Muscle of leg (tissue), 16 donors: ENCODE measurements around the gene IL32. TPM values are rescaled to one million over a fixed set of nuclear protein-coding genes. Genes with fewer than 3 reads are reported as not detected.
A peak's percentile ranks its signal among the peaks of the same experiment; 100 is the strongest.

Experiments
- DNase-seq: peaks from one replicate; pipeline ENCODE4 v3.0.0; 2013
- H3K27ac ChIP-seq: one replicate; pipeline ENCODE4 v1.5.1; 2013; ENCODE audit warnings: mild to moderate bottlenecking, low read length, control low read depth
- H3K27me3 ChIP-seq: one replicate; pipeline ENCODE4 v1.6.1; 2013; ENCODE audit warnings: low read length; ENCODE audit not compliant: control insufficient read depth, insufficient read depth
- H3K36me3 ChIP-seq: one replicate; pipeline ENCODE4 v1.6.1; 2013; ENCODE audit warnings: low read length; ENCODE audit not compliant: control insufficient read depth, insufficient read depth
- H3K4me1 ChIP-seq: one replicate; pipeline ENCODE4 v1.6.1; 2013; ENCODE audit warnings: low read length; ENCODE audit not compliant: control insufficient read depth, insufficient read depth
- H3K4me3 ChIP-seq: one replicate; pipeline ENCODE4 v1.5.1; 2013; ENCODE audit warnings: low read length, control low read depth
- H3K9me3 ChIP-seq: replicated peaks from 2 replicates; pipeline ENCODE4 v1.6.1; 2013; ENCODE audit warnings: low read depth, low read length; ENCODE audit not compliant: control insufficient read depth
- WGBS: methylation state at CpG from one replicate; pipeline ENCODE4 v1.1.5; 2013; ENCODE audit warnings: missing lambda C conversion rate; ENCODE audit not compliant: insufficient coverage; 5-methylcytosine and 5-hydroxymethylcytosine counted together
- long read RNA-seq, 11 donors: transcript quantifications; one replicate each; lab custom pipeline, GENCODE V29; 2026
- polyA plus RNA-seq, 8 donors: library from polyadenylated mRNA; unstranded; fragments of 120-200 nt; gene quantifications; one replicate each; pipeline versions ENCODE4 v1.2.1 to v1.2.3, GENCODE V29; 2013; ENCODE audit warnings: inconsistent platforms in 1 of 8, low replicate concordance in 1 of 8; ENCODE audit not compliant: insufficient read length in 8 of 8, insufficient read depth in 1 of 8
- total RNA-seq: library from RNA; stranded (reverse); fragments of 120-200 nt; gene quantifications from one replicate; pipeline ENCODE4 v1.2.4, GENCODE V29; 2013

Gene IL32
- total RNA-seq: 50.2 TPM
- polyA plus RNA-seq: 100 to 1,000 TPM in 6 of 8 donors, 10 to 100 TPM in 2; 28.9 to 166 (median 119) TPM
- long read RNA-seq, donor 1, transcript IL32-206 (7 exons, 920 nt): minor isoform, 5 of 20 reads
- long read RNA-seq, donor 1, transcript IL32-202 (7 exons, 1,105 nt): major isoform, 8 of 20 reads
- long read RNA-seq, donor 1, partial matches to known transcripts: 0 of 20 reads
- long read RNA-seq, donor 1, other reads (novel, unspliced or antisense): 0 of 20 reads
- long read RNA-seq, donor 2, partial matches to known transcripts: 0 of 1 reads
- long read RNA-seq, donor 2, other reads (novel, unspliced or antisense): 0 of 1 reads
- long read RNA-seq, donor 3, transcript IL32-206 (7 exons, 920 nt): minor isoform, 11 of 71 reads
- long read RNA-seq, donor 3, transcript IL32-202 (7 exons, 1,105 nt): major isoform, 37 of 71 reads
- long read RNA-seq, donor 3, partial matches to known transcripts: 0 of 71 reads
- long read RNA-seq, donor 3, other reads (novel, unspliced or antisense): 5 of 71 reads
- long read RNA-seq, donor 4, transcript IL32-202 (7 exons, 1,105 nt): major isoform, 22 of 37 reads
- long read RNA-seq, donor 4, transcript IL32-206 (7 exons, 920 nt): minor isoform, 6 of 37 reads
- long read RNA-seq, donor 4, partial matches to known transcripts: 0 of 37 reads
- long read RNA-seq, donor 4, other reads (novel, unspliced or antisense): 0 of 37 reads
- long read RNA-seq, donor 5, transcript IL32-211 (7 exons, 1,272 nt): minor isoform, 13 of 98 reads
- long read RNA-seq, donor 5, transcript IL32-206 (7 exons, 920 nt): minor isoform, 20 of 98 reads
- long read RNA-seq, donor 5, transcript IL32-212 (6 exons, 1,198 nt): minor isoform, 7 of 98 reads
- long read RNA-seq, donor 5, transcript IL32-202 (7 exons, 1,105 nt): major isoform, 33 of 98 reads
- long read RNA-seq, donor 5, partial matches to known transcripts: 0 of 98 reads
- long read RNA-seq, donor 5, other reads (novel, unspliced or antisense): 11 of 98 reads
- long read RNA-seq, donor 6, transcript IL32-202 (7 exons, 1,105 nt): major isoform, 32 of 82 reads
- long read RNA-seq, donor 6, transcript IL32-211 (7 exons, 1,272 nt): minor isoform, 6 of 82 reads
- long read RNA-seq, donor 6, transcript IL32-206 (7 exons, 920 nt): minor isoform, 23 of 82 reads
- long read RNA-seq, donor 6, partial matches to known transcripts: 0 of 82 reads
- long read RNA-seq, donor 6, other reads (novel, unspliced or antisense): 6 of 82 reads
- long read RNA-seq, donor 7, transcript IL32-202 (7 exons, 1,105 nt): major isoform, 15 of 25 reads
- long read RNA-seq, donor 7, partial matches to known transcripts: 0 of 25 reads
- long read RNA-seq, donor 7, other reads (novel, unspliced or antisense): 0 of 25 reads
- long read RNA-seq, donor 8, transcript IL32-206 (7 exons, 920 nt): minor isoform, 7 of 34 reads
- long read RNA-seq, donor 8, transcript IL32-202 (7 exons, 1,105 nt): major isoform, 13 of 34 reads
- long read RNA-seq, donor 8, partial matches to known transcripts: 0 of 34 reads
- long read RNA-seq, donor 8, other reads (novel, unspliced or antisense): 0 of 34 reads
- long read RNA-seq, donor 9, transcript IL32-212 (6 exons, 1,198 nt): minor isoform, 5 of 31 reads
- long read RNA-seq, donor 9, transcript IL32-202 (7 exons, 1,105 nt): major isoform, 14 of 31 reads
- long read RNA-seq, donor 9, transcript IL32-206 (7 exons, 920 nt): minor isoform, 6 of 31 reads
- long read RNA-seq, donor 9, partial matches to known transcripts: 0 of 31 reads
- long read RNA-seq, donor 9, other reads (novel, unspliced or antisense): 0 of 31 reads
- long read RNA-seq, donor 10, transcript IL32-202 (7 exons, 1,105 nt): major isoform, 17 of 45 reads
- long read RNA-seq, donor 10, transcript IL32-206 (7 exons, 920 nt): minor isoform, 13 of 45 reads
- long read RNA-seq, donor 10, transcript IL32-212 (6 exons, 1,198 nt): minor isoform, 6 of 45 reads
- long read RNA-seq, donor 10, partial matches to known transcripts: 0 of 45 reads
- long read RNA-seq, donor 10, other reads (novel, unspliced or antisense): 0 of 45 reads
- long read RNA-seq, donor 11, transcript IL32-202 (7 exons, 1,105 nt): major isoform, 11 of 37 reads
- long read RNA-seq, donor 11, transcript IL32-206 (7 exons, 920 nt): minor isoform, 9 of 37 reads
- long read RNA-seq, donor 11, partial matches to known transcripts: 0 of 37 reads
- long read RNA-seq, donor 11, other reads (novel, unspliced or antisense): 6 of 37 reads

GRCh38 chr16:3065069-3065741, at the start of gene IL32:
Gene IL32 (plus strand): TSS chr16:3065640. CDS start chr16:3065812, 172 bp downstream.
- DNase-seq: peak; percentile 96

GRCh38 chr16:3015865-3016521, 49.4 kb upstream of the IL32 start:
- no peak overlapping the region for H3K4me3 ChIP-seq
- no peaks in the 10 kb centered on the region for H3K9me3 ChIP-seq
- no peak overlapping the region for H3K27ac ChIP-seq
- no peak for DNase-seq
- whole genome bisulfite sequencing: 83% methylated on average over 9 of the region's 13 CpGs
- H3K27me3 ChIP-seq: peaks cover 84% of the 10 kb centered on the region
- H3K36me3 ChIP-seq: no peaks in the 10 kb centered on the region
- H3K4me1 ChIP-seq: peaks cover 32% of the 10 kb centered on the region

More at GRCh38 chr16:3065069-3065741, at the start of gene IL32:
- H3K4me1 ChIP-seq: peaks cover 35% of the 10 kb centered on the region
- H3K36me3 ChIP-seq: no peaks in the 10 kb centered on the region
- WGBS: 28% methylated on average over 7 of the region's 13 CpGs
- H3K27me3 ChIP-seq: no peaks in the 10 kb centered on the region
- H3K27ac ChIP-seq: peak within 1 kb of the TSS; percentile 79
- peak within 1 kb of the TSS; percentile 28 for H3K4me3 ChIP-seq
- no peaks in the 10 kb centered on the region for H3K9me3 ChIP-seq

GRCh38 chr16:3017344-3017743, 48.1 kb upstream of the IL32 start:
- H3K4me1 ChIP-seq: peaks cover 37% of the 10 kb centered on the region
- H3K27me3 ChIP-seq: peaks cover 71% of the 10 kb centered on the region
- peaks cover 3% of the 10 kb centered on the region for H3K36me3 ChIP-seq
- WGBS: 20% methylated on average over 17 of the region's 20 CpGs
- no peak overlapping the region for H3K4me3 ChIP-seq
- H3K9me3 ChIP-seq: no peaks in the 10 kb centered on the region
- no peak overlapping the region for H3K27ac ChIP-seq
- DNase-seq: no peak

- Histone ChIP-seq H3K27me3 (peaks cover 65% of the 10 kb centered on the region), H3K4me3 (no peak within 1 kb of the TSS), H3K4me1 (peaks cover 41% of the 10 kb centered on the region), H3K27ac (no peak within 1 kb of the TSS), H3K36me3 (peaks cover 3% of the 10 kb centered on the region), H3K9me3 (no peaks in the 10 kb centered on the region)
- 3% methylated on average over 34 of the region's 52 CpGs for whole genome bisulfite sequencing
- no peak for DNase-seq
These were observed 47.5 kb upstream of the IL32 start, which contains the start of gene CLDN6 for GRCh38 chr16:3017794-3018506. Gene CLDN6 (minus strand): TSS chr16:3018183. CDS start chr16:3016021, 2,162 bp downstream.

- no peak for DNase-seq
- Histone ChIP-seq H3K4me3 (peak overlapping the region; percentile 65), H3K4me1 (peaks cover 52% of the 10 kb centered on the region), H3K27ac (peak overlapping the region; percentile 29), H3K27me3 (peaks cover 47% of the 10 kb centered on the region), H3K36me3 (peaks cover 3% of the 10 kb centered on the region), H3K9me3 (no peaks in the 10 kb centered on the region)
- WGBS: 26% methylated on average over 35 of the region's 40 CpGs
These were observed 45.7 kb upstream of the IL32 start for GRCh38 chr16:3019594-3020246.

GRCh38 chr16:3020247-3020603, 45.2 kb upstream of the IL32 start, which contains the start of gene TNFRSF12A:
Gene TNFRSF12A (plus strand): TSS chr16:3020368. CDS start chr16:3020398, 30 bp downstream.
- Histone ChIP-seq H3K4me3 (peak within 1 kb of the TSS; percentile 65), H3K36me3 (peaks cover 4% of the 10 kb centered on the region), H3K4me1 (peaks cover 52% of the 10 kb centered on the region), H3K27ac (peak within 1 kb of the TSS; percentile 98), H3K9me3 (no peaks in the 10 kb centered on the region), H3K27me3 (peaks cover 42% of the 10 kb centered on the region)
- WGBS: under 1% methylated on average over 45 of the region's 49 CpGs
- DNase-seq: peak; percentile 88
